Measurements from ENCODE around the gene DSEL. TPM values are rescaled to one million over a fixed set of nuclear protein-coding genes. Genes with fewer than 3 reads are reported as not detected.

Gene DSEL
- total and polyA plus RNA-seq, 10 donors: 0.22 to 8.0 (median 4.7) TPM

GRCh38 chr18:67525328-67526099, 9.0 kb upstream of the DSEL start:
- 57 to 89% (median 83%) methylated on average over 3 of the region's 3 CpGs for WGBS, 5 donors
- DNase-seq: no peak

GRCh38 chr18:67520351-67520921, 3.9 kb upstream of the DSEL start:
- Histone ChIP-seq H3K27ac (no peak overlapping the region), H3K27me3 (replicated peaks in 1 of 7) (peaks cover 0 to 52% (median 0%) of the 10 kb centered on the region in 7 donors), H3K4me1 (peaks cover 5 to 21% (median 11%) of the 10 kb centered on the region in 6 donors), H3K9me3 (no peaks in the 10 kb centered on the region), H3K36me3 (no peaks in the 10 kb centered on the region), H3K4me3 (no peak overlapping the region)
- intact Hi-C loops (cut with DNase I; ENCODE audit: low total_unique reads): no loop called here
- WGBS, 5 donors: 63 to 87% (median 74%) methylated on average over 2 of the region's 2 CpGs
- TF ChIP-seq POLR2A (IDR thresholded peaks at IDR 0.05): no peak
- TF ChIP-seq POLR2AphosphoS5 (IDR thresholded peaks at IDR 0.05): no peak
- no peak for TF ChIP-seq CTCF (IDR thresholded peaks at IDR 0.05 in 8 of 11, conservative IDR thresholded peaks at IDR 0.05 in 3 of 11)
- no peak for DNase-seq

More at GRCh38 chr18:67525328-67526099, 9.0 kb upstream of the DSEL start:
- Histone ChIP-seq H3K4me3 (no peak overlapping the region), H3K36me3 (no peaks in the 10 kb centered on the region), H3K27ac (no peak overlapping the region), H3K27me3 (replicated peaks in 1 of 7) (peaks cover 0 to 21% (median 0%) of the 10 kb centered on the region in 7 donors), H3K9me3 (no peaks in the 10 kb centered on the region), H3K4me1 (no peaks in the 10 kb centered on the region)
- TF ChIP-seq POLR2A (IDR thresholded peaks at IDR 0.05) (no peak), POLR2AphosphoS5 (IDR thresholded peaks at IDR 0.05) (no peak)
- intact Hi-C loops (cut with DNase I; ENCODE audit: low total_unique reads): no loop called here

GRCh38 chr18:67519592-67519991, 3.1 kb upstream of the DSEL start:
- WGBS, 5 donors: 83 to 95% (median 88%) methylated on average over 2 of the region's 2 CpGs
- Histone ChIP-seq H3K4me3 (no peak overlapping the region), H3K27ac (no peak overlapping the region), H3K27me3 (replicated peaks in 1 of 7) (peaks cover 0 to 57% (median 0%) of the 10 kb centered on the region in 7 donors), H3K4me1 (peaks cover 5 to 29% (median 15%) of the 10 kb centered on the region in 6 donors), H3K9me3 (no peaks in the 10 kb centered on the region), H3K36me3 (no peaks in the 10 kb centered on the region)
- TF ChIP-seq POLR2AphosphoS5 (IDR thresholded peaks at IDR 0.05): no peak
- no peak for TF ChIP-seq POLR2A (IDR thresholded peaks at IDR 0.05)
- no peak for TF ChIP-seq CTCF (IDR thresholded peaks at IDR 0.05 in 8 of 11, conservative IDR thresholded peaks at IDR 0.05 in 3 of 11)
- DNase-seq: no peak
- intact Hi-C loops (cut with DNase I; ENCODE audit: low total_unique reads): no loop called here

GRCh38 chr18:67518566-67518965, 2.0 kb upstream of the DSEL start:
- intact Hi-C loops (cut with DNase I; ENCODE audit: low total_unique reads): no loop called here
- Histone ChIP-seq H3K4me1 (peaks cover 5 to 34% (median 15%) of the 10 kb centered on the region in 6 donors), H3K27me3 (replicated peaks in 1 of 7) (peaks cover 0 to 57% (median 0%) of the 10 kb centered on the region in 7 donors), H3K36me3 (no peaks in the 10 kb centered on the region), H3K4me3 (no peak overlapping the region), H3K9me3 (no peaks in the 10 kb centered on the region), H3K27ac (no peak overlapping the region)
- TF ChIP-seq CTCF (IDR thresholded peaks at IDR 0.05 in 8 of 11, conservative IDR thresholded peaks at IDR 0.05 in 3 of 11) (no peak), POLR2AphosphoS5 (IDR thresholded peaks at IDR 0.05) (no peak), POLR2A (IDR thresholded peaks at IDR 0.05) (no peak)
- 87 to 94% (median 88%) methylated on average over 5 of the region's 5 CpGs for WGBS, 5 donors
- DNase-seq: no peak

All from spleen (tissue), 11 donors.